ENCODE results near the gene KCNE1.

Gene KCNE1

DNA sequence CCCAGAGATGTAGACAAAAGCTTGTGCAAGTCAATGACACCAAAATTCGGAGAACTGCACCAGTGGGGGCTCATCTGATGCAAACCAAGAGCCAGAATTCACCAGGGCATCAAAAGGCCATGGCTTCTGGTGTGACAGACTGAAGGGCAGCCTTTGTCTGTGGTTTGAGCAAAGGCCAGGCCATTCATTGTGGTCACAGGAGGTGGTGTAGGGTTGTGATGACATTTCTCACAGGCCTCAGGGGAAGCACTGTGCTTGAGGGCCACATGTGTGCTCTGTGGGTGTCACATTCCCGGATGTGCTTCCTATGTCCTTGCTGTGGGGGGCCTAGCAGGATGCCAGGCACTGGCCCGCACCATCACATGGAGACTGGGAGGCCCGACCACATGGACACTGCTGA, 22.5 kb upstream of the KCNE1 start:
- no peak for DNase-seq

GRCh38 chr21:34533938-34534337, 21.9 kb upstream of the KCNE1 start:
- DNase-seq: no peak

DNA sequence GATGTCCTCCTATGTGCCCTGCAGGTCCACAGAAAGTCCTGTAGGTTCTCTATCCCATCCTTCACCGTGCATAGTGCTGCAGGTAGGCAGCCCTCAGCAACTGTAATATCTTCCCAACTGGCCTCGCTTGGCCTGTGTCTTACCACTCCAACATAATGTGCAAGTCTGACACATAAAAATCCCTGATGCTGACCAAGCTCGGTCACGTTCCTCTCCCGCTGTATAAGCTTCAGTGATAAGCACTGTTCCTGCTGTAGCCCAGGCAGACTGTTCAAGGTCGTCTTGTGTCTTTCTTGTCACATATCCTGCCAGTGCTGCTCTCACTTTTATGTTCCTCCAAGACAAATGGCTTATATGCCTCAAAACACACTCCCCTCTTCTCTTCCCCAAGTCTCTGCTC, 19.4 kb upstream of the KCNE1 start:
- no peak for DNase-seq

GRCh38 chr21:34530261-34530660, 18.3 kb upstream of the KCNE1 start:
- DNase-seq: no peak

- DNase-seq: no peak
Measured at GRCh38 chr21:34528131-34528561, 16.1 kb upstream of the KCNE1 start.

DNA sequence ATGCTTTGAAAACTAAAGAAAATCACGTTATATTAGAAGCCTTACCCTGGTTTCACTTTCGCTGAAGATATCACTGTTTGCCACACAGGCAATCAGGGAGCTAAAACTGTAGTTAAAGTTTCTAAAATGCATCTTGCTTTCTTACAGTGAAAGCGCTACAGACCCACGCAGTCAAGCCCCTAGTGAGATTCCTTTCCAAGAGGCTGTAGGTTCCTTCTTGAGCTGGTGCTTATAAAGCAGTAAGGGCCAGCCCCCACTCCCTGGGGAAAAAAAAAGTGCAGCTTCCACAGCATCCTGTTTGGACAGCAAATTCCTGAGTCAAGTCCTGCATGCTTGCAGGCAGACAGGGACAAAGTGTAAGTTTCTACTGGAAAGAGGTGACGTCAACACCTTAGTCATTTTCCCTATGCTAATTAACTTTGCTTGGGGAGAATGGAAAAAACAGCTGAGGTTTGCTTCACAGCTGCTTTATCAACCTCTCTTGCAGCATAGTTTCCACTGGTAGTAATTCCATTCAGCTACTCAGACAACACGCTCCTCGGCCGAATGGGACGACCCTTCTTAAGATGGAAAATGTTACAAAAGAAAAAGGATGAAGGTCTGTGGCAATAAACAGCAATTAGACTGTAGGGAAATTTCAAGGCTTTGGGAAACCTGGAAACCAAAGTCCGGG, 14.7 kb upstream of the KCNE1 start:
- DNase-seq: no peak

DNA sequence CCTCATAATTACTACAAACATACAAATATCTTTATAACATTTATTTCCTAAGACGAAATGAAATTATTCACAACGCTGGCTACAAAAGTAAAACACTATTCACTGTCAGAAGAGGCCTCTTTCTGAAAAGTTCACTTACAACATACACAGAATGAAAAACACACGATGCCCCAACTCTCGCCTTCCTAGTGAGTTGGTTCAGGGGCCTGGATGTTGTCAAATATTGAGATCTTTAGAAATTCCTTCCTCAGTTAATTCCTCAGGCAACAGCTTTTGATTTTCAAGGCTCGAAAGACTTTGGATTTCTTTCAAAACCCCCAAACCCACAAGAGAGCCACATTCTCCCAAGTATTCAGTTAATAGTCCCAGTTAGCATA, 14.2 kb upstream of the KCNE1 start:
- no peak for DNase-seq

DNA sequence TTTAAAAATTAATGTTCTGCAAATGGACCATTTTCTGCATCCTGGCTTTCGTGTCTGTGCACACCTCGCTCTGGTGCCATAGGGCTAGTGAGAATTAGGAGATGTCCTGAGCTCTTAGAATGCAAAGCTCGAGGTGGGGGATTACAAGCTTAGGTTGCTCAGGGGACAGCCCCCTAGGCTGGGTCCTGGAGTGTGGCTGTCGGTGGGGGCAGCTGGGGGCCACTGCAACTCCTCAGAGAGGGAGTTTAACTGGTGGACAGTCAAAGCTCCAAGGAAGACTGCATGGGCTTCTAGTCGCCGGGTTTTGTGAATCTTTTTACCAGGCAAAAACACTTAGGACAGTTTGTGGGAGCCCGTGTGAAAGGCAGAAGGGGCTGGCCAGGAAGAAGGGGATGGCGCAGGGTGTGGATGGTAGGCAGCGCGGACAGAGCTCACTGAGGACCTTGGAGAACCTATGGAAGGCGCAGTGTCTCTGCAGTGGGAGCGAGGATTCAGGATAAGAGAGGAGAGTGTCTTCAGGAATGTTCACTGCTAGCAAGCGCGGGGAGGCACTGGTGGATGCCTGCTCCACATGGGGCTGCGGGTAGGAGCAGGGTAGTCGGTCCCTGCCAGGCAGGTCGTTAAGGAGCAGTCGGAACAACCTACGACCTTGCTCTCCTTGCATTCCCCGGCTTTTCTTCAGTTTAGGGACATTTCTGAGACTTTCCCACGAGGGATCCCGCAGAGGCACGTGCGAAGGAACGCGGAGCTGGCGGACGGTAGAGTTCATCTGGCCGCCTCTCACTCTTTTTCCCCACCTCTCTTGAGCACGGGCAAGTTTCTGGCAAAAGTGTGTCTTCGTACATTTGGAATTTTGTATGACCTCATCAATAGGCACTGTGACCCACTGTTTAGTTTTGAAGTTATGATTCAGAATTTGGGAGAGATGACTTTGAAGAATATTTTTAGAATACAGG, 12.9 kb upstream of the KCNE1 start:
- no peak for DNase-seq

DNA sequence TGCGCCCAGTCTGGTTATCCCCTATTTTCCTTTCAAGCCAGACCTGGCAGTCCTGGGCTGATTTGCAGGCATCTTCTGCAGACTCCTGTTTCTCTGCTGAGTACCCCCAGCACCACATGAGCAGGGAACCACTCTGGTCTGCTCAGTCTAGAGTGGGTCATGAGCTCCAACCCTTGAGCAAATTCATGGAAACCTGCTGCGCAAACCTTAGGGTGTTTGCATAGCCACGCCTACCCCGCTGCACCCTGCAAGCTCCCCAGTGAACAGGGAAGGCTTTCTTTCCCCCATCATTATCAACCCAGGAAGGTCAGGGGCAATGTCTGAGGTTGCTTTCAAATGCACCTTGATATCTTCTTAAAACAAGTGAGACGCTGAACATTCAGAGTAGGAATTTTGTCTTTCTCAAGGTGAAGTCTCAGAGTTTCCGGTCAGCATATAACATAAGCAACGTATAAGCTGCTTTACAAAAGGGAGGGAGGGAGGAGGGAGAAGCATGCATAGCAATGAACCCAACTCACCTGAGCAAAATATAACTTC, 11.1 kb upstream of the KCNE1 start:
- no peak for DNase-seq

GRCh38 chr21:34522284-34522683, 10.3 kb upstream of the KCNE1 start:
- DNase-seq: no peak

- DNase-seq: no peak
Measured at GRCh38 chr21:34521561-34521960, 9.6 kb upstream of the KCNE1 start.

DNA sequence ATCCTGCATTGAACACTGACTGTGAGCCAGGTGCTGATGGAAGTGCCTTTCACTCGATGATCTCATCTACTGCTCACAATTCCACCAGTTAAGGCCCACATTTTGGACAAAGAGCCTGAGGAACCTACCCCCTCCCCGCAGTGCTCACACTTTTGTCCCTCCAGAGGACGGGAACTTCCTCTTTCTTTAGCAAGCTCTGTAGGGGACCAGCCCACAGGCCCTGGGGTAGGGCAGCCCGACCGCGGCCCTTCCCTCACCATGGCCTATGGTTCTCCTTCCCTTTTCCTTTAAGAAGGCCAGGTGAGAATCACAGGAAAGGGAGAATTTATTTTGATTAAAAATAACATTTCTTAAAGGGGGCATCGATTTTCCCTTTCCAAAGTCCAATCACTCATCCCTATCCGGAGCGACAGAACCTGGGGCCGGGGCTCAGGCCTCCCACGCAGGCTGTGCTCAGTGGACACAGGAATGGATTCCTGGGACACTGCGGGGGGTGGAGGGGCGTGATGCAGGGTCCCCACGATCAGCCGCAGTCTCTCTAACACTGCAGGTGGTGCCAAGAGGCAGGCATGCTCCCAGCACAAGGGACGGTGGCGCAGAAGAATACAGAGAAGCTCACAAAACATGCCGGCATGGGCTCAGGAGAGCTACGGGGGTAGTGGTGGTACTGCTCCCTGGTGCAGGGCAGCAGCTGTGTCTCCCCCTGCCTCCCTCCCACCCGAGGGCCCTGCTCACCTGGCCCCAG, 8.9 kb upstream of the KCNE1 start:
- no peak for DNase-seq

DNA sequence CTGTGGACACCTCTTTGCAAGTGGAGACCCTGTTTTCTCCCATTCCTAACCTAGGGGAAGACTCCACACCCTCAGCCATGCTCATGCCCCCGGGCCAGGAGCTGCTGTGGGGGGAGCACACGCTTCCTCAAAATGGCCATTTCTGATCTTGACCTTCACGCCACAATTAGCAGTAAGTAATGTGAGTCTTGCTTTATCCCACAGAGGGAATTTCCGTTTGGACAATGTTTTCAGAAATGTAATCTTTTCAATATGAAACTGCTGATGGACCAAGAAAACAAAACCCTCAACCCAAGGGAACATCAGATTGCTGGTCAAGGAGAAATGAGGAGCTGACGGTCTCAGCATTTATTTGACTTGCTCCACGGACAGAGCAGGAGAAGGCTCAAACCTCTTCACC, 8.3 kb upstream of the KCNE1 start:
- no peak for DNase-seq

DNA sequence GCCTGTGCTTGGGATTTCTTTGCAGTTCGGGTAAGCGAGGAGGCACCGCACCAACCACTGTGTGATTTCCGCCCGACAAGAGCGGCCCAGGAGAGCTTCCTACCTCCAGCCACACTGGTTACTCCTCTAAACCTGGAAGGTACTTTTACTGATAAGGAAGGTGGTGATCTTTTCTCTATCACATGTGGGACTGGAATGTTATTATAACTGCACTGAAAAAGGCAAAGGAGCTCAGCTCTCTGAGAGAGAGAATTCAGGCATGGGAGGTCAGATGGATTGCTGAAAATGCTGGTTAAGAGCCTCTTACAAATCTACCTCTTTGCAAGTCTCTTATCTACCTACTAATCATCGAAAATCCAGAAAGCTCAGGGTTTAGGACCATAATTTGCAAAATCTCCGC, 7.7 kb upstream of the KCNE1 start:
- DNase-seq: no peak

DNA sequence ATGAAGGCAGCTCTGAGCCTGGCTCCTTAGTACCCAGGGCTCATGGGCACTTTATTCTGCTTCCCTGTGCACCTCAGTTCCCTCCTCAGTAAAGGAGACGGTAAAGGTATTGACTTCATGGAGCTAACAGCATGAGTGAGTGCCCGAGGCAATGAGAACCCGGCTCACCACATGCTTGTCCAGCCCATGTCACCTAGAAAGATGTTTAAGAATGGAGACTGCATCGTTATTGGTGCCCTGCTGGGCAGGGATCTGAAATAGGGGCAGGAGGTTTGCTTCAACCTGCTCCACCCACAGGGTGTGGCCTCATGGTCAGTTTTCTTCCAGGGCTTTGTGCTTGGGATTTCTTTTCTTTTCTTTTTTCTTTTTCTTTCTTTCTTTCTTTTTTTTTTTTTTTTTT, 7.0 kb upstream of the KCNE1 start:
- DNase-seq: peak in 1 of 3 experiments; percentile 25

GRCh38 chr21:34518301-34518700, 6.3 kb upstream of the KCNE1 start:
- DNase-seq: no peak

DNA sequence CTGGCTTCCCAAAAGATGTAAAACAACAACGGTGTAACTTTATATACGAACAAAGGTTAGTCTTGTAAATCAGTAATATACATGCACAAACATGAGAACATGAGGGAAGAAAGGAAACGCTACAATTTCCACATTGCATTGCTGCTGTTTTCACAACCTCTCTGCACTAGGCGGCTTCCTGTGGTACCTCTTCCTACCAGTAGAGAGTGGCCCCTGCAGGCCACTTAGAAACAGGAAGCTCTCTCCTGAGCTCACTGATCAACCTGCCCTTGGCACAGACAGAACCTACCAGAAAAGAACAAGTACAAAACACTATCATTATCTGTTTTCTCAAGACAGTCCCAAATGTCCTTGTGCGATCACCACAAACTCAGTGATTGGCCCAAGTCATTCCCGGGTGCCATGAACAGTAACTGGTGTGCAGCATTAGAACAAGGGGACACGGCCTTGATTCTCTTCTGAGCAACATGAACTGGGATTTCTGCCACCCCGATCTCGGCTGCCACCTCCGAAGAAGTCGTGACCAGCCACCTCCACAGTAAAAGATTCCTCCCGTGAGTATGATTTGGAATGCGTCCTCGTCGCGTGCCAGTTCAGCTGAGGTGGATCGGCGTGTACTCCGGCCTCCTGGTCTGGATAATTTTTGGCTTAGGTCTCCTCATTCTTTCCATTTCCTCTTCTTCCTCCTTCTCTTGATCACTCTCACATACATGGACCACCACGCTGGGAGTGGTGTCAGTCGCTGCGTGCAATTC, 5.7 kb upstream of the KCNE1 start:
- DNase-seq: peak in 1 of 3 experiments; percentile 12

DNA sequence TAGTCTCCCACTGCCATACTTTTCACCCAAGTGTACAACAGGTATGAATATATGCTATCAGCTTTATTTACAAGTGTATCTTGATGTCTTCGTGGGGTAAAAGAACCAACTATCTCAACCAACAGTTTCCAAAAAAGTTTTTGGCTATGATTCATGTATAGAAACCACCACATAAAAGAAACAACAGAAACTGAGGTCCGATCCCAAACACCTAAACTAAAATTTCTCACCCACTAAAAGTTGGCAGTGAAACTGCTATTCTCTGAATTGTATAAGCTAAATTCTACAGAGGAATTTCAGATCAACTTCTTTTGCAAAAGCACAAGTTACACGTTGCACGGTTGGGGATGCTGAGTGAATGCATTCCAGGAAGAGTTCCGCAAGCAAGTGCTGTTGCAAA, 5.0 kb upstream of the KCNE1 start:
- no peak for DNase-seq

- DNase-seq: no peak
Measured at GRCh38 chr21:34514576-34515115, 2.6 kb upstream of the KCNE1 start.

- DNase-seq: no peak
Measured at GRCh38 chr21:34513129-34513675, 1.2 kb upstream of the KCNE1 start.

DNA sequence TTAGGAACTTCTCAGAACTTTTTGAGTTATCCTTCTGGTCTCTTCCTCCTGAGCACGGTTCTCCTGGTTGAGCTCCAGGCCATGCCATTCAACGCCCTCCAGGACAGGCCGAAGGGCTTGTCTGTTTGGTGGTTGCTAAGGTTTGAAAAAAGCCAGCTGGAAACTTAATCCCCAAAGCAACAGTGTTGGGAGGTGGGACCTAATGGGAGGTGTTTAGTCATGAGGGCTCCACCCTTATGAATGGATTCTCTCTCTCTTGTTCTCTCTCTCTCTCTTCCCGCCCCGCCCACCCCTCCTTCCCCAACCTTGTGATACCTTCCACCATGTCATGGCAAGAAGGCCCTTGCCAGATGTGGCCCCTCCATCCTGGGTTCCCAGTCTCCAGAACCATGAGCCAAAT, 829 bp downstream of the KCNE1 start:
- no peak for DNase-seq
